ENCODE results near the gene MROH2B.

The MROH2B gene

GRCh38 chr5:40973364-40974004 lies 97.7 kb downstream of the MROH2B start:
- DNase-seq (ENCODE audit: low read depth in 4 of 4, low spot score in 1 of 4): no peak

GRCh38 chr5:40972434-40972833 lies 98.7 kb downstream of the MROH2B start:
- DNase-seq (ENCODE audit: low read depth in 4 of 4, low spot score in 1 of 4): no peak

GRCh38 chr5:40962207-40962955 lies 108.8 kb downstream of the MROH2B start:
- no peak for DNase-seq (ENCODE audit: low read depth in 4 of 4, low spot score in 1 of 4)

- no peak for DNase-seq (ENCODE audit: low read depth in 4 of 4, low spot score in 1 of 4)
Measured at GRCh38 chr5:40960037-40960436, 111.1 kb downstream of the MROH2B start.

- DNase-seq (ENCODE audit: low read depth in 4 of 4, low spot score in 1 of 4): no peak
Measured at GRCh38 chr5:40958811-40959210, 112.3 kb downstream of the MROH2B start.

- DNase-seq (ENCODE audit: low read depth in 4 of 4, low spot score in 1 of 4): no peak
Measured at GRCh38 chr5:40957048-40957447, 114.1 kb downstream of the MROH2B start.

- DNase-seq (ENCODE audit: low read depth in 4 of 4, low spot score in 1 of 4): no peak
Measured at GRCh38 chr5:40955313-40955712, 115.8 kb downstream of the MROH2B start.
